CD4-positive, CD25-positive, alpha-beta regulatory T cell (primary cell): Measurements from ENCODE around the gene FRMD1. TPM values are rescaled to one million over a fixed set of nuclear protein-coding genes. Genes with fewer than 3 reads are reported as not detected.
"Not testable (repeated sequence)": the region's sequence is repeated elsewhere in the genome, so short reads cannot be mapped to it uniquely, and the experiment has no call there.

Experiments used
- ATAC-seq, 2 donors: fragments of 150-1000 bp; cut with Tn5 transposase; one replicate each; pipeline ENCODE4 v1.10.0; 2021; ENCODE audit warnings: low read depth in 2 of 2, moderate number of reproducible peaks in 2 of 2, moderate library complexity in 1 of 2
- DNase-seq, 3 donors: peaks; one replicate each; pipeline versions ENCODE4 v3.0.0 to v3.0.0-alpha.2; 2012 to 2022; ENCODE audit warnings: mixed read lengths in 1 of 3
- H3K27ac ChIP-seq: one replicate; pipeline ENCODE4 v1.7.0; 2013; ENCODE audit warnings: mild to moderate bottlenecking, low read length; ENCODE audit not compliant: insufficient read depth, poor library complexity, severe bottlenecking
- H3K27me3 ChIP-seq: one replicate; pipeline ENCODE4 v1.7.0; 2013; ENCODE audit warnings: low read length; ENCODE audit not compliant: control insufficient read depth, insufficient read depth
- H3K36me3 ChIP-seq: one replicate; pipeline ENCODE4 v1.7.0; 2013; ENCODE audit warnings: mild to moderate bottlenecking, low read length, moderate library complexity; ENCODE audit not compliant: control insufficient read depth, insufficient read depth
- H3K4me1 ChIP-seq: 2 replicates; pipeline ENCODE4 v1.7.0; 2013; ENCODE audit warnings: mild to moderate bottlenecking, low read length; ENCODE audit not compliant: insufficient read depth, control insufficient read depth, poor library complexity, severe bottlenecking
- H3K4me3 ChIP-seq: one replicate; pipeline ENCODE4 v1.7.0; 2013; ENCODE audit warnings: low read depth, mild to moderate bottlenecking, low read length, moderate library complexity
- H3K9me3 ChIP-seq, 2 experiments: 1 replicate in 1 of 2; 2 replicates in 1 of 2; pipeline ENCODE4 v1.7.0; 2013; ENCODE audit warnings: low read length in 2 of 2, mild to moderate bottlenecking in 1 of 2, moderate library complexity in 1 of 2; ENCODE audit not compliant: control insufficient read depth in 2 of 2
- H3K27ac Mint-ChIP-seq, 3 donors: one replicate each; pipeline ENCODE4 v1.8.0; 2020 to 2022; ENCODE audit warnings: mild to moderate bottlenecking in 3 of 3, mixed read lengths in 3 of 3, moderate library complexity in 2 of 3
- H3K27me3 Mint-ChIP-seq: one replicate; pipeline ENCODE4 v1.8.0; 2022; ENCODE audit warnings: mild to moderate bottlenecking, mixed read lengths
- H3K36me3 Mint-ChIP-seq: one replicate; pipeline ENCODE4 v1.8.0; 2020; ENCODE audit warnings: mixed read lengths
- H3K4me1 Mint-ChIP-seq, 4 donors: one replicate each; pipeline ENCODE4 v1.8.0; 2020 to 2022; ENCODE audit warnings: mixed read lengths in 4 of 4, mild to moderate bottlenecking in 1 of 4
- H3K4me3 Mint-ChIP-seq, 4 donors: one replicate each; pipeline ENCODE4 v1.8.0; 2020 to 2022; ENCODE audit warnings: mild to moderate bottlenecking in 4 of 4, mixed read lengths in 4 of 4, moderate library complexity in 3 of 4
- H3K9me3 Mint-ChIP-seq, 7 donors: one replicate each; pipeline ENCODE4 v1.8.0; 2020 to 2022; ENCODE audit warnings: mixed read lengths in 7 of 7, mild to moderate bottlenecking in 3 of 7, moderate library complexity in 2 of 7
- polyA plus RNA-seq, 4 donors: library from polyadenylated mRNA; unstranded; fragments of 300-500 nt; fragmentation: Illumina TruSeq; gene quantifications; one replicate each; pipeline ENCODE4 v1.2.3, GENCODE V29; 2021
- total RNA-seq: library from RNA; stranded (reverse); gene quantifications from one replicate; pipeline ENCODE4 v1.2.3, GENCODE V29; 2022

Gene FRMD1
- total and polyA plus RNA-seq, 5 donors from 2014 or later: not detected

DNA sequence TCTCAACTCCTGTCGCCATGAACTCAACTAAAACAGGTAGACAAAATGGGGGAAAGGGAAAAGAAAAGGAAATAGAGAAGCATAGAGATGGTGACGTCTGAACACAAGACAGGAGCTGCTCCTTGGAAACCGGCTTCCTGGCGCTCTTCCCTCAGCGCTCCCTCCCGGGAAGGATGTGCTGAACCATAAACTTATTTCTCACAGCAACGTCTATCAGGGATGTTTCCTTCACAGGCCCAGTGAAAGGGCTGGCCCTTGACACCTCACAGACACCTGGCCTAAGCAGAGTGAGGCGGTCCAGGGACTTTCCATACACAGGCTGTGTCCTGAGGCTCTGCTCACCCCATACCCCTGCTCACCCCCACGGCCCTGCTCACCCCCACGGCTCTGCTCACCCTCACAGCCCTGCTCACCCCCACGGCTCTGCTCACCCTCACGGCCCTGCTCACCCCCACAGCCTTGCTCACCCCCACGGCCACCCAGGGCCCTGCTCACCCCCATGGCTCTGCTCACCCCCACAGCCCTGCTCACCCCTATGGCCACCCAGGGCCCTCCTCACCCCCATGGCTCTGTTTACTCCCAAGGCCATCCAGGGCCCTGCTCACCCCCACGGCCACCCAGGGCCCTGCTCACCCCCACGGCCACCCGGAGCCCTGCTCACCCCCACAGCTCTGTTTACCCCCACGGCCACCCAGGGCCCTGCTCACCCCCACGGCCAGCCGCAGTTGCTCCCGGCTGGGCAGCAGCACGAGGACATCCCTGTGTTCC, 653 bp downstream of the FRMD1 start:
- Histone ChIP-seq H3K9me3 (peaks cover 0 to 2% of the 10 kb centered on the region in 2 experiments), H3K4me1 (no peaks in the 10 kb centered on the region), H3K4me3 (no peak overlapping the region), H3K27ac (no peak overlapping the region), H3K36me3 (no peaks in the 10 kb centered on the region), H3K27me3 (no peaks in the 10 kb centered on the region)
- H3K4me1 Mint-ChIP-seq: no peaks in the 10 kb centered on the region
- H3K36me3 Mint-ChIP-seq: no peaks in the 10 kb centered on the region
- ATAC-seq (no peak), DNase-seq (no peak)
- no peak overlapping the region for H3K27ac Mint-ChIP-seq
- H3K4me3 Mint-ChIP-seq: no peak overlapping the region
- H3K27me3 Mint-ChIP-seq: no peaks in the 10 kb centered on the region
- H3K9me3 Mint-ChIP-seq: peaks cover 0 to 7% (median 0%) of the 10 kb centered on the region in 7 donors

DNA sequence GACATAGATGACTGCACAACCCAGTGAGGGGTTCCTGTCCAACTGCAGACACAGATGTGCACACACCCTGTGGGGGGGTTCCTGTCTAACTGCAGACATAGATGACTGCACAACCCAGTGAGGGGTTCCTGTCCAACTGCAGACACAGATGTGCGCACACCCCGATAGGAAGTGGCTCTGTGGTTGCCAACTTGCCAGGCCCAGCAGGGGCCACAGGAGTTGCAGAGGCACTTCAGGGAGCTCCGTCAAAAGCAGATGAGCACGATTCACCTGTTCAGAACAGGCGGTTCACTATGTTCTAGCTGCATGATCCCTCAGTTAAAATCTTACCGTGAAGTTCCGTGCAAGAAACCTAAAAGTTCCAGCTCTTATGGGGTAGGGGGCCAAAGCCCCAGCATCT, 1.6 kb downstream of the FRMD1 start:
- H3K36me3 ChIP-seq, H3K9me3 ChIP-seq, H3K27ac ChIP-seq, H3K27me3 ChIP-seq, H3K4me1 Mint-ChIP-seq, H3K27ac Mint-ChIP-seq, H3K4me3 Mint-ChIP-seq, H3K27me3 Mint-ChIP-seq, H3K9me3 Mint-ChIP-seq, H3K36me3 Mint-ChIP-seq, H3K4me3 ChIP-seq, ATAC-seq, H3K4me1 ChIP-seq, DNase-seq: not testable (repeated sequence)

DNA sequence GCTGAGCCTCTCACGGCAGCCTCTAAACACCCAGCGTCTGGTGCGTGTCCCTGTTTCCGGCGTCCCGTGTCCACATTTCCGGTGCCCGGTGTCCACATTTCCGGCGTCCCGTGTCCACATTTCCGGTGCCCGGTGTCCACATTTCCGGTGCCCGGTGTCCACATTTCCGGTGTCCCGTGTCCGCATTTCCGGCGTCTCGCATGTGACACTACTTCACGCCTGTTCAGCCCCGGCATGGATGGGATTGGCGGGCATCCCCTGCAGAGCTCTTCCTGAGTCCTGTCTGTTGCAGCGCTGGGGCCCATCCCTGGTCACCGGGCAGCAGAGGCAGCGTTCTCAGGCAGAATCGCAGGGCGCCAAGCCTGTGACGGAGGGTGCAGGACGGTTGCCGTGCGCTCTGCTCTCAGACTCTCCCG, 3.2 kb downstream of the FRMD1 start:
- H3K9me3 Mint-ChIP-seq: peaks cover 0 to 7% (median 0%) of the 10 kb centered on the region in 7 donors
- H3K4me3 Mint-ChIP-seq: no peak overlapping the region
- H3K4me1 Mint-ChIP-seq: no peaks in the 10 kb centered on the region
- Histone ChIP-seq H3K9me3 (peaks cover 0 to 2% of the 10 kb centered on the region in 2 experiments), H3K36me3 (no peaks in the 10 kb centered on the region), H3K4me3 (no peak overlapping the region), H3K27me3 (no peaks in the 10 kb centered on the region), H3K27ac (no peak overlapping the region), H3K4me1 (no peaks in the 10 kb centered on the region)
- ATAC-seq (no peak), DNase-seq (no peak)
- no peak overlapping the region for H3K27ac Mint-ChIP-seq
- H3K27me3 Mint-ChIP-seq: no peaks in the 10 kb centered on the region
- no peaks in the 10 kb centered on the region for H3K36me3 Mint-ChIP-seq

DNA sequence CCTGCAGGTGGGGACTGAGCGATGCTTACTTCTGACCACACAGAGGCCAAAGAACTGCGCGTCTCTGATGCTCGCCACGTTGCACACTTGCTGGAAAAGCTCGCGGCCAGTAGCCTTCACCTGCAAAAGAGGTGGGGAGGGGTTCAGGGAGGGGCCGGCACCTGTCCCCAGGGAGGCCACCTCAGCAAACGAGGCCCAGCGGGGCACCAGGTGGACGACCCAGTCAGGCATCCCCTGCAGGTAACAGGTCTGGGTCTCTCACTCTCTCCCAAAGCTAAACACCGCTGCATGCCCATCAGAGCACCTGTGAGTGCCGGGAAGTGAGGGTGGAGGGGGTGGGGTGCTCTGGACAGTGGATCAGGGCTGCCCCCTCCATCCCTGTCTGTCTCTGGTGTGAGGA, 3.8 kb downstream of the FRMD1 start:
- Histone ChIP-seq H3K4me1 (no peaks in the 10 kb centered on the region), H3K4me3 (no peak overlapping the region), H3K36me3 (no peaks in the 10 kb centered on the region), H3K9me3 (peaks cover 0 to 2% of the 10 kb centered on the region in 2 experiments), H3K27ac (no peak overlapping the region), H3K27me3 (no peaks in the 10 kb centered on the region)
- no peak overlapping the region for H3K4me3 Mint-ChIP-seq
- DNase-seq (no peak), ATAC-seq (no peak)
- no peak overlapping the region for H3K27ac Mint-ChIP-seq
- H3K4me1 Mint-ChIP-seq: no peaks in the 10 kb centered on the region
- H3K27me3 Mint-ChIP-seq: no peaks in the 10 kb centered on the region
- no peaks in the 10 kb centered on the region for H3K36me3 Mint-ChIP-seq
- H3K9me3 Mint-ChIP-seq: peaks cover 0 to 8% (median 0%) of the 10 kb centered on the region in 7 donors

DNA sequence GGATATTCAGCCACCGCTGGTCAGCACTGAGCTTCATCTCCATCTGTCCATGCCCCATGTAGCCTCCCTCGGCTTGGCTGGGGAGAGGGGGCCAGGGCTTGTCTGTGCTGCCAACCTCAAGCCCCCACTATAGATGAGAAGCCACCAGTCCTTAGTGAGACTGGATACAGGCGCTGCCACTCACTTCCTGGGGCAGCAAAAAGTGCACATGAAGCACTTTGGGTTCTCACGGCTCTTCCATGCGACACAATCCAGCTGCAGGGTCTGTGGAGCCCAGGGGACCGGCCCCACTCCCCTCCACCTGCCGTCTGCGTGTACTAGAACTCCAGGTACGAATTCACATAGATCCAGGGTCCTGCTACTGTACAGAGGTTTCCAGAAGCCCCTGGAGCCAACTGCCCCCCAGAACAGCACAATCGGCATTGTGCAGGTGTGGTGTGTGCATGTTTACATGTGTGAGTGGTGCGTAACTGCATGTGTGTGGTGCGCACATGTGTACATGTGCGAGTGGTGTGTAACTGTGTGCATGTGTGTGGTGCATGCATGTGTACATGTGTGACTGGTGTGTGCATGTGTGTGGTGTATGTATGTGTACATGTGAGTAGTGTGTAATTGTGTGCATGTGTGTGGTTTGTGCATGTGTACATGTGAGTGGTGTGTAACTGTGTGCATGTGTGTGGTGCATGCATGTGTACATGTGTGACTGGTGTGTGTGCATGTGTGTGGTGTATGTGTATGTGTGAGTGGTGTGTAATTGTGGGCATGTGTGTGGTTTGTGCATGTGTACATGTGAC, 4.9 kb downstream of the FRMD1 start:
- DNase-seq (no peak), ATAC-seq (no peak)
- H3K27ac Mint-ChIP-seq: no peak overlapping the region
- no peak overlapping the region for H3K4me3 Mint-ChIP-seq
- no peaks in the 10 kb centered on the region for H3K36me3 ChIP-seq
- no peak overlapping the region for H3K27ac ChIP-seq
- H3K9me3 ChIP-seq: peaks cover 0 to 2% of the 10 kb centered on the region in 2 experiments
- no peaks in the 10 kb centered on the region for H3K4me1 Mint-ChIP-seq
- H3K4me1 ChIP-seq: no peaks in the 10 kb centered on the region
- H3K36me3 Mint-ChIP-seq: no peaks in the 10 kb centered on the region
- H3K9me3 Mint-ChIP-seq: peaks cover 0 to 8% (median 0%) of the 10 kb centered on the region in 7 donors
- H3K27me3 ChIP-seq: no peaks in the 10 kb centered on the region
- H3K27me3 Mint-ChIP-seq: no peaks in the 10 kb centered on the region
- no peak overlapping the region for H3K4me3 ChIP-seq

DNA sequence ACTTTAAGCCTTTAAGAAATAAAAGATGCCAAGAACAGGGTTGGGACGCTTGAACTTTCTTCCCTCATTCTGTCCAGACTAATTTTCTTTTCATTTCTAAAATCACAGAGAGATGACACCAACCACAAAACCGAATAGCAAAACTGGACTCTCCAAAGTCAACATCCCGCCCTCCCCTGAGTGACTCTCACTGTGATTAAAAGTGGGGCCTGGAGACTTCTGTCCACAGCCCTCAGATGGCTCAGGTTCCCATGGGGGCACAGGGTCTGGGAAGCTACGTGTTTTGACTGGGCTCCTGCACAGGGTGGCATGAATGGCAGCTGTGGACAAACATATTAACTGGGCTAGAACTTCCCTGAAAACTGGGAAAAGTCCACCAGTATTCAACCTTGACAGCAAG, 6.3 kb downstream of the FRMD1 start:
- no peaks in the 10 kb centered on the region for H3K36me3 Mint-ChIP-seq
- Histone ChIP-seq H3K27ac (no peak overlapping the region), H3K36me3 (no peaks in the 10 kb centered on the region), H3K27me3 (no peaks in the 10 kb centered on the region), H3K9me3 (peaks cover 0 to 2% of the 10 kb centered on the region in 2 experiments), H3K4me1 (no peaks in the 10 kb centered on the region), H3K4me3 (no peak overlapping the region)
- H3K9me3 Mint-ChIP-seq: peaks cover 0 to 8% (median 0%) of the 10 kb centered on the region in 7 donors
- H3K27me3 Mint-ChIP-seq: no peaks in the 10 kb centered on the region
- no peak for ATAC-seq
- no peak for DNase-seq
- H3K27ac Mint-ChIP-seq: no peak overlapping the region
- H3K4me3 Mint-ChIP-seq: no peak overlapping the region
- no peaks in the 10 kb centered on the region for H3K4me1 Mint-ChIP-seq

DNA sequence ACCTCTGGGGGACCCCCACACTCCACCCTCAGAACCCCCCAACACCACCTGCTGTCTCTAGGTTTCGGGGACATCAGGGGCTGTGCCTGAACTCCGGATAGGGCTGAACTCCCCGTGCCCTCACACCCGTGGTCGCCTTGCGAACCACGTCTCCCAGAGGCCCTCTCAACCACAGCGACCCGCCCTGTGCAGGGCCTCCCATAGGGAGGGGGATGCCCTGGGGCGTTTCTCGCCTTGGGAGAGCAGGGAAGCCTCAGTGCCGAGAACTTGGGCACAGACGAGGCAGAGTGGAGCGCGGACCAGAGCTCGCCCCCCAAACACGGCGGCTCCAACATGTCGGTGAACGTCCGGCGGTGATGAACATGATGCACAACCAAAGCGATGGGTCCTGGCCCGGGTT, 6.8 kb downstream of the FRMD1 start:
- ATAC-seq (no peak), DNase-seq (no peak)
- no peaks in the 10 kb centered on the region for H3K36me3 Mint-ChIP-seq
- H3K36me3 ChIP-seq: no peaks in the 10 kb centered on the region
- H3K9me3 Mint-ChIP-seq: peaks cover 0 to 8% (median 0%) of the 10 kb centered on the region in 7 donors
- H3K27me3 ChIP-seq: no peaks in the 10 kb centered on the region
- no peak overlapping the region for H3K27ac ChIP-seq
- no peak overlapping the region for H3K4me3 ChIP-seq
- peaks cover 0 to 2% of the 10 kb centered on the region in 2 experiments for H3K9me3 ChIP-seq
- H3K4me3 Mint-ChIP-seq: no peak overlapping the region
- no peak overlapping the region for H3K27ac Mint-ChIP-seq
- no peaks in the 10 kb centered on the region for H3K27me3 Mint-ChIP-seq
- H3K4me1 Mint-ChIP-seq: no peaks in the 10 kb centered on the region
- H3K4me1 ChIP-seq: no peaks in the 10 kb centered on the region
